ENCODE data around the gene COMT.
"Not testable (repeated sequence)": the region's sequence is repeated elsewhere in the genome, so short reads cannot be mapped to it uniquely, and the experiment has no call there.

COMT gene

GRCh38 chr22:19941365-19942082 is at the start of gene COMT, which contains the start of gene TXNRD2:
Gene COMT (plus strand): TSS chr22:19941772. CDS start chr22:19962527, 20,755 bp downstream.
Gene TXNRD2 (minus strand): TSS chr22:19941818. CDS start chr22:19941803, 15 bp downstream.
- DNase-seq (ENCODE audit: low read depth): peak; percentile 57

DNA sequence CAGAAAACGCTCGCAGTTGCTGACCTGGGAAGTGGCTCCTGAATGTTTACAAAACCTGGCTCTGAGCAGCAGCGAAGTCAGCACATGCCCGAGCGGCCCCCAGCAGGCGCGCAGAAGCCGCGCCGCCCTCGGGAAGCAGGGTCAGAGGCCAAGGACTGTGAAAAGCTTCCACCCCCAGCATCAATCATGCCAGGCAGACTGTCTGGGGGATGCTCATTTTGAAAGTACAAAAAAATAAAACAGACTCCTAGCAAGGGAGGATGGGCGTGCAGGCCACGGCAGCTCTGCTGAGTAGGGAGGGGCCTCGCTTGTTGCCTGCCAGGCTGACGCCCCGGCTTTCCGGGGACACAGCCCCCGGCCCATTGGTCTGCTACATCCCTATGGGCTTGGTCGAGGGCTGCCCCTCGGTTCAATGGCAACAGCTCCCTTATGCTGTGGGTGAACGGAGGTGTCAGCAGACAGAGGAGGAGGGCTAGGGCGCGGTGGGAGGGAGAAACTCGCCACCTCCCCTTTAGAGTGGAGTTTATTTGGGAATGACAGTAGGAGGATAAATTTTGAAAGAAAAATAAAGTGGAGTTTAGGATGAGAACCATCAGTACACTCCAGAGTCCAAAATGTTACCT is 49.2 kb upstream of the COMT start:
- peak; percentile 46 for DNase-seq (ENCODE audit: low read depth)

DNA sequence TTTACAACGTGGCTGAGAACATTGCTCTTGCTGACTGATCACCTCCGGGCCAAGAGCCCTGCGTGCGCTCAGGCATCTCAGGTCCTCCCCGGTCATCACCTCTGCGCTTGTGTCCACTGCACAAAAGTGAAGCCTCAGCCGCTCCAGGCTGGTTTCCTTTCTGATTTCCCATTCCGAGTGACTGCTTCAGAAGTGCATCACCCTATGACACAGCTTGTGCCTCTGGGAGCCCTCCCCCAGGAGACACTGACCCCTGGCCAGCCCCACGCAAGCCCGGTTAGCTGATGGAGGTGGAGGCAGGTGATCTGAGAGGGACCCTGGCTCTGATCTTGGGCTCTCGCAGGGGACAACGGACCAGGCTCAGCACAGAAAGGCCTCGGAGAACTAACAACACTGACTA is 48.6 kb upstream of the COMT start:
- DNase-seq (ENCODE audit: low read depth): no peak

DNA sequence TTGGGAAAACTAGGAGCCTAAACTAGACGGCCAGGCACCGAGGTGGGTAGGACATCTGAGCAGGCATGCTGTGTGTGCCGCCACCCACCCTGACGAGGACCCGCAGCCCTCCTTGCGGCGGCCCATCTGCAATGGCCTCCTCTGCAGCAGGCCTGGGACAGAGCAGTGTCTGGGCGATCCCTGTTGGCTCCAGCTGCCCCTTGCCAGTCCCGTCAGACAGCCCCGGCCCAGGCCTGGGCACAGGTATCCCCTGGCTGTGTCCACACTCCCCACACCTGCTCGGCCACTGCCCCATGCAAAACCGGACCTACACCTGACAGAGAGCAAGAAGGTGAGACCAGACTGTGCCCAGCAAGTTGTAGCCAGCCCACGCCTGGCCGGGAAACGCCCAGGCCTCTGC is 48.2 kb upstream of the COMT start:
- DNase-seq (ENCODE audit: low read depth): no peak

GRCh38 chr22:19895160-19895849 is 46.3 kb upstream of the COMT start:
- no peak for DNase-seq (ENCODE audit: low read depth)

- no peak for DNase-seq (ENCODE audit: low read depth)
Measured at GRCh38 chr22:19896665-19897355, 44.8 kb upstream of the COMT start.

DNA sequence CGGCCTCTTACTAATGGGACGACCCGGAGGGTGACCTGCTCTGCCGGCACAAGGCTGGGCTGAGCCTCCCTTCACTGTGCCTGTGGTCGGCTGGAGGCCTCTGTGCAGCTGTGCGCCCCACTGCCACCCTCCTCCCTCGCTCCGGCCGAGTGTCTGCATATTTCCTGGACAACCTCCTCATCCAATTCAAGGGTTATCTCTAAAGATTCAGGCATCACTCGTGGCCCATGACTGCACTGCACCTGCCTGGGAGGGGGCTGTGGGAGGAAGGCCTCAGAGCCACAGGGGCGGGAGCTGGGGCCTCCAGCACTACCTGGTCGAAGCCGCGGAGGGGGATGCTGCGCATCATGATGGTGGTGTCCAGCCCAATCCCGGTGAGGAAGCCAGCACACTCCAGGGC is 43.8 kb upstream of the COMT start:
- no peak for DNase-seq (ENCODE audit: low read depth)

DNA sequence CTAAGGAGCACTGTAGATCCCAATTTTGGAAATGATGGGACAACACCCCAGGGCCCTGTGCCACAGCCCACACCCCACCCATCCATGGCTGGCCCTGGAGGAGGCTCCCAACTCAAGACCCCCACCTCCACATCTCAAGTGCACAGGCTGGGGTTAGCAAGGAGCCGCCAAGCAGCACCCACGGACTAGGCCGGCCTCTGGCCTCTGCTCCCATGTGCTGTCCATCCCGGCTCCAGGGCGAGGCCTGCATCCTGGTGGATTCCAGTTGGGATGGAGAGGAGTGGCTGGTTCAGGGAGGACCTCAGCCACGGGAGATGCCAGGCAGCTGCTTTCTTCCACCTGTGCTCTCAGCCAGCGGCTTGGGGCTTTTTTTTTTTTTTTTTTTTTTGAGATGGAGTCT is 43.4 kb upstream of the COMT start:
- DNase-seq (ENCODE audit: low read depth): no peak

GRCh38 chr22:19898831-19899567 is 42.6 kb upstream of the COMT start:
- no peak for DNase-seq (ENCODE audit: low read depth)

GRCh38 chr22:19900707-19901436 is 40.7 kb upstream of the COMT start:
- no peak for DNase-seq (ENCODE audit: low read depth)

GRCh38 chr22:19901577-19902244 is 39.9 kb upstream of the COMT start:
- DNase-seq (ENCODE audit: low read depth): no peak

- no peak for DNase-seq (ENCODE audit: low read depth)
Measured at GRCh38 chr22:19902245-19902715, 39.3 kb upstream of the COMT start.

GRCh38 chr22:19903031-19903430 is 38.5 kb upstream of the COMT start:
- DNase-seq (ENCODE audit: low read depth): no peak

GRCh38 chr22:19903513-19903912 is 38.1 kb upstream of the COMT start:
- DNase-seq (ENCODE audit: low read depth): no peak

- DNase-seq (ENCODE audit: low read depth): no peak
Measured at GRCh38 chr22:19904174-19904856, 37.3 kb upstream of the COMT start.

GRCh38 chr22:19904935-19905334 is 36.6 kb upstream of the COMT start:
- no peak for DNase-seq (ENCODE audit: low read depth)

GRCh38 chr22:19905347-19906276 is 36.0 kb upstream of the COMT start:
- DNase-seq (ENCODE audit: low read depth): no peak

DNA sequence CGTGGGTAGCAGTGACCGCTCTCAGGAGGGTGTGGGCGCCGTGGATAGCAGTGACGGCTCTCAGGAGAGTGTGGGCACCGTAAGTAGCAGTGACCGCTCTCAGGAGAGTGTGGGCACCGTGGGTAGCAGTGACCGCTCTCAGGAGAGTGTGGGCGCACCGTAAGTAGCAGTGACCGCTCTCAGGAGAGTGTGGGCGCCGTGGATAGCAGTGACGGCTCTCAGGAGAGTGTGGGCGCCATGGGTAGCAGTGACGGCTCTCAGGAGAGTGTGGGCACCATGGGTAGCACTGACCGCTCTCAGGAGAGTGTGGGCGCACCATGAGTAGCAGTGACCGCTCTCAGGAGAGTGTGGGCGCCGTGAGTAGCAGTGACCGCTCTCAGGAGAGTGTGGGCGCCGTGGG is 34.7 kb upstream of the COMT start:
- not testable (repeated sequence) for DNase-seq (ENCODE audit: low read depth)

DNA sequence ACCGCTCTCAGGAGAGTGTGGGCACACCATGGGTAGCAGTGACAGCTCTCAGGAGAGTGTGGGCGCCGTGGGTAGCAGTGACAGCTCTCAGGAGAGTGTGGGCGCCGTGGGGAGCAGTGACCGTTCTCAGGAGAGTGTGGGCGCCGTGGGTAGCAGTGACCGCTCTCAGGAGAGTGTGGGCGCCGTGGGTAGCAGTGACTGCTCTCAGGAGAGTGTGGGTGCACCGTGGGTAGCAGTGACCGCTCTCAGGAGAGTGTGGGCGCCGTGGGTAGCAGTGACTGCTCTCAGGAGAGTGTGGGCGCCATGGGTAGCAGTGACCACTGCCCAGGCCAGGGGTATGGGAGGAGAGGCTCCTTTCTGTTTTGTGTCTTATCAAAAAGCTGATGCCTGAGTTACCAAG is 33.7 kb upstream of the COMT start:
- not testable (repeated sequence) for DNase-seq (ENCODE audit: low read depth)

Data from stimulated activated CD8-positive, alpha-beta memory T cell treated with anti-CD3 and anti-CD28 coated beads, Interleukin-4, amount 100 ng/mL, for 24 hours (primary cell).